Superior temporal gyrus (tissue), 1 donor: ENCODE data around the gene FGFR4.

Experiments used
- DNase-seq: peaks from one replicate; pipeline ENCODE4 v3.0.0-alpha.2; 2016; ENCODE audit errors: extremely low spot score

Gene FGFR4

GRCh38 chr5:177132136-177133095, 45.7 kb downstream of the FGFR4 start:
- DNase-seq = peak; percentile 40

- peak; percentile 91 for DNase-seq
These were observed 46.6 kb downstream of the FGFR4 start, which contains the start of gene NSD1 for GRCh38 chr5:177133096-177133852. NSD1 (plus strand) TSS chr5:177133773; CDS start chr5:177135104, 1,331 bp downstream.

GRCh38 chr5:177133853-177134696, 47.4 kb downstream of the FGFR4 start:
- peak; percentile 47 for DNase-seq

GRCh38 chr5:177134697-177135225, 48.0 kb downstream of the FGFR4 start:
- DNase-seq = no peak

- DNase-seq = no peak
These were observed 53.6 kb downstream of the FGFR4 start for GRCh38 chr5:177140312-177140711.

- no peak for DNase-seq
These were observed 54.8 kb downstream of the FGFR4 start for GRCh38 chr5:177141496-177141895.

GRCh38 chr5:177142098-177142611, 55.4 kb downstream of the FGFR4 start:
- no peak for DNase-seq

- no peak for DNase-seq
These were observed 56.1 kb downstream of the FGFR4 start for GRCh38 chr5:177142778-177143177.

- DNase-seq = no peak
These were observed 60.4 kb downstream of the FGFR4 start for GRCh38 chr5:177146891-177147638.
